ENCODE measurements around the gene S100A16.
"Not testable (repeated sequence)": the region's sequence is repeated elsewhere in the genome, so short reads cannot be mapped to it uniquely, and the experiment has no call there.

S100A16 gene

DNA sequence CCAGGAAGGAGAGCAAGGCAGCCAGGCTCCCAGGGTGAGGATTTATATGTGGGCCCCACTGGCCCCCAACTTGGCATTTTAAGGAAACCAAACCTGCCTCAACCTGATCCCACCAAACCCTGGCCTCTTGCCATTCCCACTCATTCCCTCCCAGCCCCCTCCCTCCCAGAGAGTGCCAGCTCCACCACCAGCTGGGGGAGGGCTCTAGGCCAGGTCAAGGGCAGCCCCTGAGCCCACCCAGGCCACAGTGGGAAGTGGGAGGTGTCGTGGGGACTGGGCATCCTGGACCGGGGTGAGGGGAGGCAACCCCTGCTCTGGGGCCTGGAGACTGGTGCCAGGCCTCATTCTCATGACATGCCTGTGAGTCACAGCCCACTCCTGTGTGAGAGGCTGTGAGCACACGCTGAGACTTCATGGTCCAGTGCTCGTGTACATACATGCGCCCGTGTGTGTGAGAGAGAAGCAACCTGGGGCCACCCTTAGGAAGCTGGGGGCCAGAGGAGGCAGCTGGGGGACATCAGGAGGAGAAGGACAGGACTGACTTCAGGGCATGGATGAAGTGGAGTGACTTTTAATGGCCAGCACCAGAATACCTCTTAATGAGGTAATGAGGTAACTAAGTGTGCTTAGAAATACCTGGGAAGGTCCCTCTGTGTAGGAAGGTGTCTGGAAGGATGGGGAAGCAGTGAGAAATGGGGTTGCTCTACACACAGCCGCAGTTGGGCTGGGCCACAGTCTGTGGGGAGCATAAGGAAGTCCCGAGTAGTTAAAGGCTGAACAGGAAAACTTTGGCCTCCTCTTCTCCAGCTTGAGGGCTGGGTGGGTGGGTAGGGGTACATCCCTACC is 47.2 kb downstream of the S100A16 start, which contains the start of gene S100A2:
Gene S100A2, minus strand, starts transcription at position 316 of the 846 bp plus-strand sequence. CDS start 1,967 bp downstream, outside the sequence.
- no peak within 1 kb of the TSS for H3K4me3 ChIP-seq (ENCODE audit: low read depth, low read length)
- TF ChIP-seq, protein P1, sequence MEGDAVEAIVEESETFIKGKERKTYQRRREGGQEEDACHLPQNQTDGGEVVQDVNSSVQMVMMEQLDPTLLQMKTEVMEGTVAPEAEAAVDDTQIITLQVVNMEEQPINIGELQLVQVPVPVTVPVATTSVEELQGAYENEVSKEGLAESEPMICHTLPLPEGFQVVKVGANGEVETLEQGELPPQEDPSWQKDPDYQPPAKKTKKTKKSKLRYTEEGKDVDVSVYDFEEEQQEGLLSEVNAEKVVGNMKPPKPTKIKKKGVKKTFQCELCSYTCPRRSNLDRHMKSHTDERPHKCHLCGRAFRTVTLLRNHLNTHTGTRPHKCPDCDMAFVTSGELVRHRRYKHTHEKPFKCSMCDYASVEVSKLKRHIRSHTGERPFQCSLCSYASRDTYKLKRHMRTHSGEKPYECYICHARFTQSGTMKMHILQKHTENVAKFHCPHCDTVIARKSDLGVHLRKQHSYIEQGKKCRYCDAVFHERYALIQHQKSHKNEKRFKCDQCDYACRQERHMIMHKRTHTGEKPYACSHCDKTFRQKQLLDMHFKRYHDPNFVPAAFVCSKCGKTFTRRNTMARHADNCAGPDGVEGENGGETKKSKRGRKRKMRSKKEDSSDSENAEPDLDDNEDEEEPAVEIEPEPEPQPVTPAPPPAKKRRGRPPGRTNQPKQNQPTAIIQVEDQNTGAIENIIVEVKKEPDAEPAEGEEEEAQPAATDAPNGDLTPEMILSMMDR (IDR thresholded peaks at IDR 0.05; ENCODE audit: borderline replicate concordance, insufficient read depth, low read depth, low read length), result no peak

DNA sequence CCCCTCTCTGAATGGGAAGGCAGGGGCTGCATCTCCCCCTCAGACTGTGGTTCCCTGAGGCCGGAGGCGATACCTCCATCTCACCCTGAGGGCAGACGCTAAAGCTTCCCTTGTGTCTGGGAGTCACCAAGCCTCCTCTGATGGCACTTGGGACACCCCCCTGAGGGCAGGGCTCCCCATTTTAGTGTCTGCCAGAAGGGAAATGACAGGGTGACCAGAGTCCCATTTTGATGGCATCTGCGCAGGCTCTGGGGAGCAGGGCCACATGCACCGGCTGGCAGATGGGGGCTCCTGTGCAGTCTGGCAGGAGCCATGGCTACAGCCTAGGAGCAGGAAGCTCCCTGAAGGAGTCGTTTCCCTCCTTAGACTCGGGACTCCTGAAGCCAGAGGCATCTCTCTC is 48.9 kb downstream of the S100A16 start:
- TF ChIP-seq, protein P1 (IDR thresholded peaks at IDR 0.05; ENCODE audit: borderline replicate concordance, insufficient read depth, low read depth, low read length), result no peak
- H3K4me3 ChIP-seq (ENCODE audit: low read depth, low read length), result no peak overlapping the region

DNA sequence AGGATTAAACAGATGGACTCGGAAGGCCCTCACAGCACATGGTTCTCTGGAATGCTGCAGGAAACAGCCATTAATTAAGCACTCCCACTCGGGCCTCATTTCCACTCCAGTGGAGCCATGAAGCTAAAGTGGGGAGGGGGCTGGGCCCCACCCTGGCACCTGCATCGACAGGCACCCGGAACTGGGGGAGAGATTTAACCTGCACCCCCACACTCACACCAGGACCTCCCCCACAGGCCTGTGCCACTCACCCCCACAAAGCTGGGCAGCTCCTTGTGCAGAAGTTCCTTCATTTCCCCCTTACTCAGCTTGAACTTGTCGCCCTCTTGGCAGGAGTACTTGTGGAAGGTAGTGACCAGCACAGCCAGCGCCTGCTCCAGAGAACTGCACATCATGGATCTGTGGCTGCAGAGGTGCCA is 49.4 kb downstream of the S100A16 start:
- H3K4me3 ChIP-seq (ENCODE audit: low read depth, low read length), result no peak overlapping the region
- TF ChIP-seq, protein P1 (IDR thresholded peaks at IDR 0.05; ENCODE audit: borderline replicate concordance, insufficient read depth, low read depth, low read length), result no peak

DNA sequence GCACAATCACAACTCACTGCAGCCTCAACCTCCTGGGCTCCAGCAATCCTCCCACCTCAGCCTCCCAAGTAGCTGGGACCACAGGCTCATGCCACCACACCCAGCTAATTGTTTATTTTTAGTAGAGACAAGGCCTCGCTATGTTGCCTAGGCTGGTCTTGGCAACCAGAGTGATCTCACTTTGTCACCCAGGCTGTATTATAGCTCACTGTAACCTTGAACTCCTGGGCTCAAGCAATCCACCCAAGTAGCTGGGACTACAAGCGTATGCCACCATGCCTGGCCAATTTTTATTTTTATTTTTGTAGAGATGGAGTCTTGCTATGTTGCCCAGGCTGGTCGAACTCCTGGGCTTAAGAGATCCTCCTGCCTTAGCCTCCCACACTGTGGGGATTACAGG is 50.9 kb downstream of the S100A16 start:
- not testable (repeated sequence) for H3K4me3 ChIP-seq (ENCODE audit: low read depth, low read length)

DNA sequence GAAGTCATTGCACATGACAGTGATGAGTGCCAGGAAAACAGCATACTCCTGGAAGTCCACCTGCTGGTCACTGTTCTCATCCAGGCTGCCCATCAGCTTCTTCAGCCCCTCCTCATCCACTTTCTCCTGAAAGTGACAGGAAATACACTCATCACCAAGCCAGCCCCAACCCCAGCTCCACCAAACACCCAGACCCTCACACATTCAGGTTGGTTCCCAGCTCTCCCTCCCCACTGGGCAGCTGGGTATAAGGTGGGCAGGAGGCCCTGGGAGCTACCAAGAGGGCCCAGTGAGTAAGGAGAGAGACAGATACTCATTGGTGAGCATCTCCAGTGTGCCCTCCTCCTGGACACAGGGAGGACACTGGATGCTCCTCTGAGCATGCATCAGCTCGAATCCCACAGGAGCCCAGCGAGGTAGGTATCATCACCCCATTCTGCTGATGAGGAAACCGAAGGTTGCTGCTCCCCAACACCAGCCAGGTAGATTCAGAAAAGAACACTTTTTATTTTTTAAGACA is 51.4 kb downstream of the S100A16 start:
- H3K4me3 ChIP-seq (ENCODE audit: low read depth, low read length), result no peak overlapping the region

DNA sequence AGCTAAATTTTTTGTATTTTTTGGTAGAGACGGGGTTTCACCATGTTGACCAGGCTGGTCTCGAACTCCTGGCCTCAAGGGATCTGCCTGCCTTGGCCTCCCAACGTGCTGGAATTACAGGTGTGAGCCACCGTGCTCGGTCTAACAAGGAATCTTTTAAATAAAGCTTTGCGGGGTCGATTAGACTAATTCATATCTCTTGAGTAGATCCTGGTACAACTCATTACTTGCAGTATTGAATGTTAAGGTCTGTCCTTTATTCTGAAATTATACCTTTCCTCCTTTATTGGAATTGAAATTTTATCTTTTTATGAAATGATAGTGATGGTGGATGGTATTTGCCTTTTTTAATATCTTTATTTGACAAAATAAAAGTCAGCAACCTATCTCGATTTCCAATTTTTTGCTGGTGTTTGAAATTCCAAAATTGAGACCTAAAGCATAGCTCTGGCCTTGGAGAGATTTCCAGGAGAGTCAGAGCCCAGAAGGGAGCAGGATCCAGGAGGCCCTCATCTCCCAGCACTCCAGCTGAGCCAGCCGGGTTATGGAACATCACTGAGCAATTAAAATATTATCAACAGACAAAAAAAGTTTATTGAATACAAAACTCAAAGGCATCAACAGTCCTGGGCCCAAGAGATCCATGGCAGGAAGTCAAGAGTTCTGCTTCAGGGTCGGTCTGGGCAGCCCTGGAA is 52.0 kb downstream of the S100A16 start:
- no peak overlapping the region for H3K4me3 ChIP-seq (ENCODE audit: low read depth, low read length)
- TF ChIP-seq, protein P1 (IDR thresholded peaks at IDR 0.05; ENCODE audit: borderline replicate concordance, insufficient read depth, low read depth, low read length), result no peak

More for the DNA sequence above, 51.4 kb downstream of the S100A16 start:
- TF ChIP-seq, protein P1 (IDR thresholded peaks at IDR 0.05; ENCODE audit: borderline replicate concordance, insufficient read depth, low read depth, low read length), result no peak

DNA sequence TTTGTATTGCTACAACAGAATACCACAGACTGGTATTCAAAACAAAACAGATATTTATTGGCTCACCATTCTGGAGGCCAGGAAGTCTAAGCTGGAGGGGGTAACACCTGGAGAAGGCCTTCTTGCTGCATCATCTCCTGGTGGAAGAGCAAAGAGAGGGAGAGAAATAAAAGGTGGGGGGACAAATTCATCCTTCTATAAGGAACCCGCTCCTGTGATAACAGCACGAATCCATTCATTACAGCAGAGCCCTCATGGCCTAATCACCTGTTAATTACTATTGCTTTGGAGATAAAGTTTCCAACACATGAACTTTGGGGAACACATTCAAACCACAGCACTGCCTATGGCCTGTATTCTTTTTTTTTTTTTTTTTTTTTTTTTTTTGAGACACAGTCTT is 52.7 kb downstream of the S100A16 start:
- TF ChIP-seq, protein P1 (IDR thresholded peaks at IDR 0.05; ENCODE audit: borderline replicate concordance, insufficient read depth, low read depth, low read length), result no peak
- no peak overlapping the region for H3K4me3 ChIP-seq (ENCODE audit: low read depth, low read length)
